HG03354 (cell line): ENCODE results near the gene SURF2.
"Not testable (repeated sequence)": the region's sequence is repeated elsewhere in the genome, so short reads cannot be mapped to it uniquely, and the experiment has no call there.

ENCODE experiments used
- ATAC-seq: cut with Tn5 transposase; IDR thresholded peaks from one replicate; pipeline ENCODE4 v1.9.1; 2021; ENCODE audit warnings: mild to moderate bottlenecking; ENCODE audit not compliant: unreplicated experiment, poor library complexity, severe bottlenecking

The SURF2 gene

GRCh38 chr9:133334888-133335287 is 21.5 kb upstream of the SURF2 start:
- not testable (repeated sequence) for ATAC-seq

DNA sequence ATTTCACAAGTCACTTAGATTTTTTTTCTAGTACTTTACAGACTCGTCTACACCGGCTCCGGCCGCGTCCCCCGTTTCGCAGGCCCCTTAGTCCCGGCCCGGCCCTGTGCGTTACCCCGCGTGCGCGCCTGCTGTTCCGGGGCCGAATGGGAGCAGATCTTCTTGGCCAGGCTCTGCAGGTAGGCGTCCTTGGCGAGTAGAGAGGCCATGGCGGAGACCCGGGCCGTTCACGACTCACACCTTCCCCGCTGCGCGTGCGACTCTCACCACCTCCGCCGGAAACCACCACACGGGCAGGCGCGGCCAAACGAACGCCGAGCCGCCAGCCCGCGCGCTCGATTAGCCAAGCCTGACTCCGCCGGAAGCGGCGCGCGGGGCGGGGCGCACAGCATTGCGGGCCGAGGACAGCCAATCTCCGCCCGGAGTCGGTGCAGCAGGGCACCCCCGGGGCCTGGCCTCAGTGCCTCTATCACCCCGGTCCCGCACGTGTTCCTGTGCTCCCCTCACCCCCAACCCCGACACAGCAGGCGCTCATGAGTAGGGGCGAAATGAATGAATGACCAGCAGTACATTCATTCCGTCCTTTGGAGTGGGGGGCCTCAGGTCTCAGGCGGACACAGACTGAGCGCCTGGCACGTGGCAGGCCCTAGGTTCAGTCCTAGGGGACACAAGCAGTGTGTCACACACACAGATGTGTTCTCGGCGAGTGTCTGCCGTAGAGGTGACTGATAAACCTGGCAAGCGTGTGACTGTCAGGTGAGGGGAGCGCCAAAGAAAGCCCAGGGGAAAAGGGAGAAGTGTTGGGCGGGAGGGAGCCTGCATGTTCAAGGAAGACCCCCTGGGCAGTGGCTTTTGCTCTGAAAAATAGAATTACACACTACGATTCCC is 20.2 kb upstream of the SURF2 start, which contains the start of gene SURF6:
SURF6 (minus strand) TSS at position 265 of the 888 bp plus-strand sequence; CDS start at position 209, 56 bp downstream.
- peak; percentile 87 for ATAC-seq

DNA sequence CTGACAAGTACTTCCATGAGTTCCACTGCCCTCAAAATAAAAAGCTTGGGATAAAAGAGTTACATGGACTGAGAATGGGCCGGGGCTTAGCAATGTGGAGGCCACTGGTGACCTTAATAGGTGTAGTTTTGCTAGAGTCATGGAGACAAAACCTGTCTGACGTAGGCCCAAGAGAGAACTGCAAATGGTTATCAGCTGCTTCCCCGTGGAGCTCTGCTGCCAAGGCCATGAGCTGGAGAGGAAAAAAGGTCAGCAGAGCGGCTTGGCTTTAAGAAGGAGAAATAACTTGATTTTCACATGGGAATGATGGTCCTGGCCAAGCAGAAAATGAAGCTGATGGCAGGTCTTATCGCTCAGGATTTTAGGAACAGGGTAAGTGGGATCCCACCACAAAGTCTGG is 16.7 kb upstream of the SURF2 start:
- no peak for ATAC-seq

DNA sequence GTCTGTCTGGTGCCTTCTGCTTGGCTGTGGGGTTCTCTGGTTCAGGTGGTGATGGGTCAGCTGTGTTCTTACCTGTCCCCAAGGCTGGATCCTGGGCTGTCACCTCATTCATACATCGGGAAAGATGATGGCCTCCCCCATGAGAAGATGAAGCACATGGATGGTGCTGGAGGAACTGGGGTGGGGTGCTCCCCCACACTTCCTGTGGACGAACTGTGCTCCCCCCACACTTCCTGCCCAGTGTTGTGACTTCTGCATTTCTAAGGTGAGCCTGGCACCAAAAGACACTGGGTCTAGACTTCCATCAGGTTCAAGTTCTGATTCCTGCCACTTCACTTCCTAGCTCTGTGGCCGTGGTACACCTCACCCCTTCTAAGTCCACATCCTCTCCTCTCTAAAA is 16.1 kb upstream of the SURF2 start:
- no peak for ATAC-seq

DNA sequence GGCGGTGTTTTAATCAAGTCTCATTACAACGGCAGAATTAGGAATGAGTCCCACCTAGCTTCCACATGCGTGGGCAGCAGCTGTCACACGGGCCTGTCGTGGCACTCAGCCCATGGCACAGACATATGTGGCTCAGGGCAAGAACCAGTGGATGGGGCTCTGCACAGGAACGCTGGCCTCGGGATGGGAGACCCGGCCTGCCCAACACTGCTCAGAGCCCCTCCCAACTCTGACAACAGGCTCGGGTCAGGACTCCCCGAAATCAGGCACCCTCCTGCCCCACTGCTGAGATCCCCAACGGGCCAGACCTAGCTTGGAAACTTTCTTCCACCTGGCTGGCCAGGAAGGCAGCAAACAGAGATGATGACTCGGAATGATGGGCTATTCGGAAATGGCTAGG is 15.4 kb upstream of the SURF2 start:
- ATAC-seq: no peak

- no peak for ATAC-seq
Observed at GRCh38 chr9:133341369-133342068, 14.8 kb upstream of the SURF2 start.

DNA sequence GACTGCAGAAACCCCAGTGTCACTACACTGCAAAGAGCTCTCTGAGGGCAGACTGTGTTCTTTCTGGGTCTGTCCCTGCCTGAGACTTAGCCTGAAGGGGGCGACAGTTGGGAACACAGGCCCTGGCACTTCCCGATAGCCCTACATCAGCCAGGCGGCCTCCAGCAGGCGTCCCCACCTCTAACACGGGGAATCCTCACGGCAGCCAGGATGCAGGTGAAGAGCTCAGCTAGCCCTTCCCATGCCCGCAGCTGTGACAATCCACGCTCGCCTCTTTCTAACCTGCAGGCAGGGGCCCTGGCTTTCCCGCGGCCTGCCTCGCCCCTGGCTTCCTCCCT is 14.3 kb upstream of the SURF2 start:
- ATAC-seq: no peak

GRCh38 chr9:133342570-133342969 is 13.8 kb upstream of the SURF2 start:
- no peak for ATAC-seq

GRCh38 chr9:133344071-133344470 is 12.3 kb upstream of the SURF2 start:
- no peak for ATAC-seq

DNA sequence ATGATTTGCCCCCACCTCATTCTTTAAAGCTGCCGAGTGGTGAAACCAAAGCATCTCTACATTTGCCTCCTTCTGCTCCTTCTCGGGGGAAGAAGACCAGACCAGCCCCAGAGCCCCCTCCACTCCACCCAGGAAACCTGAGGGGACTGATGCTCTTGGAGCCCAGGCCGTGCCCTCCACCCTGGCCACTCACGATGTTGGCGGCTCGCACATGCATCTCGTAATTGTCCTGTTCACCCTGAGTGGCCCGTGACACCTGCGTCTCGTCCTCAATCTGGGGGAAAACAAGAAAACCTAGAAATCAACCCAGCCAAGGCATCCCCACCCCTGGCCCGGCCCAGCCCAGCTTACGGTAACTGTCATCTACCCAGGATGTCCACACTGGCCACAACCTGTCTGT is 11.4 kb upstream of the SURF2 start:
- no peak for ATAC-seq

- ATAC-seq: no peak
Observed at GRCh38 chr9:133345596-133345995, 10.8 kb upstream of the SURF2 start.

GRCh38 chr9:133346021-133346785 is 10.1 kb upstream of the SURF2 start:
- no peak for ATAC-seq

GRCh38 chr9:133347515-133347984 is 8.8 kb upstream of the SURF2 start:
- peak; percentile 36 for ATAC-seq

DNA sequence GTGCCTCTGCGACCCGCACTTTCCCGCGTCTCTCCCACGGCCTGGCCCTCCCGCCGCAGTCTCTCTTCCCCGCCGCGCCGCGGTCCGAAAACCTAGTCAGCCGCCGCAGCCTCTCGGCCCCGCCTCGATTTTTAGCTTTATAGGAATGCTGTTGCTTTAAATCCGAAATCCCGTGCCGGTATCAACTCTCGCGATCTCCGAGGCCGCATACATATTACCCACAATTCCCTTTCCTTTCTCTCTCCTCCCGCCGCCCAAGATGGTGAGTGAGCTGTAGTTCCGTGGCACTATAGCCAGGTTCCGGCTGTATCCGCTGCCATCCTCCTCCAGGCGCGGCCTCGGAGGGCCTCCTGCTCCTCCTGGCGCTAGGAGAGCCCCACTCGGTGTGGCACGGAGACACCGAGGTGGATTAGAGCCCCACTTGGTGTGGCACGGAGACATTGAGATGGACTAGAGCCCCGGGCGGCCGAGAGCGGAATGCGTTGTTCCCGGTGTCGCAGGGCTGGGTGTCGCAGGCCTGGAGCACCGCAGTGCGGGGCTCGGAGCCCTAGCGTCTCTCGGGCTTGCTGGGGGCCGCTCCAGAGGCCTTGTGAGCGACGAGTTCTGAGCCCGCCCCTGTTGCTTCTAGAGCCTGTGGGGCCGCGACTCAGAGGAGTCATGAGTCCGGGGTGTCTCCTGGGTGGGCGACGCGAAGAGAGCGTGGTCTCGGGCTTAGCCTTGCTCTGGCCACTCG is 8.2 kb upstream of the SURF2 start, which contains the start of the genes MED22 and RPL7A:
MED22 (minus strand) TSS at position 147 of the 733 bp plus-strand sequence. CDS start 1,469 bp downstream, outside the sequence.
RPL7A (plus strand) TSS at position 234 of the 733 bp plus-strand sequence; CDS start at position 260, 26 bp downstream.
- ATAC-seq: peak; percentile 84

- no peak for ATAC-seq
Observed at GRCh38 chr9:133348718-133349573, 7.4 kb upstream of the SURF2 start.

DNA sequence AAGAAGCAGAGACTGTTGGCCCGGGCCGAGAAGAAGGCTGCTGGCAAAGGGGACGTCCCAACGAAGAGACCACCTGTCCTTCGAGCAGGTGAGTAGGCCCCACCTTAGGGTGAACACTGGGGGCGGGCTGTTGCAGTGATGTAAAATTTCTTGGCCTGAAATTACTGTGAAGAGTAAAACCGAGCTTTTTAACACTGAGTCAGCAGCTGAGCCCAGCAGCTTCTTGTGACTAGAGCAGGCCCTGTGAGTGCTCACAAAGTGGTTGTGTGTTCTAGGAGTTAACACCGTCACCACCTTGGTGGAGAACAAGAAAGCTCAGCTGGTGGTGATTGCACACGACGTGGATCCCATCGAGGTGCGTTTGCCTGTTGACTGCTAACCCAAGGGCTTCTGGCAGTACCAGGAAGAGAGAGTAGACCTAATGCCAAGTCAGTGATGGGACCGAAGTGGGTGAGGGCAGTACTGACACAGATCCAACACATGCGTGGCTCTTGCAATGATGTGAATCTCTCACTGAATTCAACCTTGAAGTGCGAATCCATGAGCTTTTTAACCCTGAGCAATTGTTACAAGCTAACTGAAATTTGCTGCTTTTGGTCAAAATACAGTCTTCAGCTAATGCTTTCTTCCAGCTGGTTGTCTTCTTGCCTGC is 6.3 kb upstream of the SURF2 start:
- ATAC-seq: no peak

GRCh38 chr9:133351526-133351907 is 4.8 kb upstream of the SURF2 start:
- no peak for ATAC-seq
